Mammary epithelial cell (primary cell): ENCODE results near the gene HIP1.

Experiments
- EZH2 ChIP-seq: IDR thresholded peaks from 2 replicates; pipeline ENCODE4 v1.6.1; 2012; ENCODE audit warnings: low read length, inconsistent platforms, borderline replicate concordance
- TF ChIP-seq, protein P1 (sequence below), 2 donors: IDR thresholded peaks in 1 of 2; conservative IDR thresholded peaks in 1 of 2; 2 replicates each; pipeline ENCODE4 v1.5.1; 2011 to 2012; ENCODE audit warnings: inconsistent platforms in 2 of 2, low read length in 2 of 2, mild to moderate bottlenecking in 2 of 2, control low read depth in 1 of 2, low read depth in 1 of 2; ENCODE audit not compliant: insufficient read depth in 1 of 2; ENCODE audit errors: extremely low read depth in 1 of 2

DNA sequence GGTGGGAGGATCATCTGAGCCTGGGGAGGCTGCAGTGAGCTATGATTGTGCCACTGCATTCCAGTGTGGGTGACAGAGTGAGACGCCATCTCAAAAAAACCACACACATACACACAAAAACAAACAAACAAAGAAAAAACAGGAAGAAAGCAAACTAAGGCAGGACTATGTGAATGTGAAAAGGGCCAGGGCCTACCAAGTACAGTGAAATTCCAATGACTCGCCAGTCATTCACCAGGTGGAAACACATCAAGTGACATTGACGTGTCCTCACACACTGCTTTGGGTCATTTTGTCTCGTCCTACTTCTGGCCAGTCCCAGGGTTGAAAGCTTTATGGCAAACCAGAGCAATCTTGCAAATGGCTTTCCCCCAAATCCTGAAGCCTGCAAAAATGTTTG, 79.9 kb downstream of the HIP1 start:
- TF ChIP-seq, protein P1, sequence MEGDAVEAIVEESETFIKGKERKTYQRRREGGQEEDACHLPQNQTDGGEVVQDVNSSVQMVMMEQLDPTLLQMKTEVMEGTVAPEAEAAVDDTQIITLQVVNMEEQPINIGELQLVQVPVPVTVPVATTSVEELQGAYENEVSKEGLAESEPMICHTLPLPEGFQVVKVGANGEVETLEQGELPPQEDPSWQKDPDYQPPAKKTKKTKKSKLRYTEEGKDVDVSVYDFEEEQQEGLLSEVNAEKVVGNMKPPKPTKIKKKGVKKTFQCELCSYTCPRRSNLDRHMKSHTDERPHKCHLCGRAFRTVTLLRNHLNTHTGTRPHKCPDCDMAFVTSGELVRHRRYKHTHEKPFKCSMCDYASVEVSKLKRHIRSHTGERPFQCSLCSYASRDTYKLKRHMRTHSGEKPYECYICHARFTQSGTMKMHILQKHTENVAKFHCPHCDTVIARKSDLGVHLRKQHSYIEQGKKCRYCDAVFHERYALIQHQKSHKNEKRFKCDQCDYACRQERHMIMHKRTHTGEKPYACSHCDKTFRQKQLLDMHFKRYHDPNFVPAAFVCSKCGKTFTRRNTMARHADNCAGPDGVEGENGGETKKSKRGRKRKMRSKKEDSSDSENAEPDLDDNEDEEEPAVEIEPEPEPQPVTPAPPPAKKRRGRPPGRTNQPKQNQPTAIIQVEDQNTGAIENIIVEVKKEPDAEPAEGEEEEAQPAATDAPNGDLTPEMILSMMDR (conservative IDR thresholded peaks at IDR 0.05 in 1 of 2, IDR thresholded peaks at IDR 0.05 in 1 of 2; ENCODE audit: extremely low read depth in 1 of 2, insufficient read depth in 1 of 2, low read depth in 1 of 2, low read length in 2 of 2) = no peak
- TF ChIP-seq EZH2 = no peak
